ENCODE results near the gene GRAMD1B.

The GRAMD1B gene

DNA sequence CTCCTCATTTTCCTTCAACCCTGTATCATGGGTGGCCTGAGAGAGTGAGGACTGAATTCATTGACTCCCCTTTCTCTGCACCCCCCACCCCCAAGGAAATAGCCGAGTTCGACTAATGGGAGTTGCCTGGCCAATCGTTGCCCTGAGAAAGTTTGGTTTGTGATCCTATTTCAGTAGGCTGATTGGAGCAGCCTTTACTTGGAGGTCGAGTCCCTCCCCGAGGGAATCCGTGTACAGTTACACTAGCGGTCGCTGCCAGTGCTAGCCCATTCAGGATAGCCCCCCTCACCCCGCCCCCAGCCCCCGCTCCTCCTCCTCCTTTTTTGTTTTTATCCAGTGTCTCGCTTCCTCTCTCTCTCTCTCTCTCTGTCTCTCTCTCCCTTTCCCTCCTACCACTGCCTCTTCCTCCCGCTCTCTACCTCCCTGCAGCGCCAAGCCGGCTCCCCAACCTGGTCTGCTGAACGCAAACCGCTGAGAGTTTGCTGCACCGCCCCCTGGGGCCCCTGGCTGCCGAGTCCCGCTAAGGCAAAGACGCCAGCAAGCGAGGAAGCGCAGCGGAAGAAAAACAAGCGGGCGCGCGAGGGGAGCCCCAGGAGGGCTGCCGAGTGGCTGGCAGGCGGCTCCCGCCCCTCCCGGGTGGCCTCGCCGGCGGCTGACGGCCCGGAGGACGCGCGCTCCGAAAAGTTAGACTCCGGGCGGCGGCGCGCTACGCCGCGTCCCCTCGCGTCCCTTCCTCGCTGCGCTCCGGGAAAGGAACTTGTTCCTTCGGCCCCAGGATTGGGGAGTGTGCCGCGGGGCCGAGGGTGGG, at the start of gene GRAMD1B:
TSS of gene GRAMD1B (plus strand) at position 357 of the 808 bp plus-strand sequence. CDS start 524 bp downstream, outside the sequence.
- peak; percentile 75 for DNase-seq (ENCODE audit: low spot score)

DNA sequence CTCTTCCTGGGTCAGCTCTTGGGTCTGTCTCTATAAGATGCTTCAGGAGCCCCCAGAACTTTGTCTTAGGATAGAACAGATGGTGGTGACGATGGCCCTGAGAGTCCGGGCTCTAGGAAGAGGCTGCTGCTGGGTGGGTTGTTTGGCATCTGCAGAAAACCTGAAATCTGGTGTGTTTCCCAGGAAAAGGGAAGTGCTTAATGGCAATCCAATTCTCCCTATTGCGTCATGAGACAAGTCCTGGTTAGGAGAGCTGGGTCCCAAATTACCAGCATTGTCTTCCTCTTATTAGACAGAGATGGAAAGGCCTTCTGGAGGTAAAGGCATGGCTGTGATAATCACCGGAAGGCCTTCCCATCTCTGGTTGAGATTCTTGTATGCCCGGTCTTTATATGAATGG, 48.9 kb upstream of the GRAMD1B start:
- no peak for DNase-seq (ENCODE audit: low spot score)

DNA sequence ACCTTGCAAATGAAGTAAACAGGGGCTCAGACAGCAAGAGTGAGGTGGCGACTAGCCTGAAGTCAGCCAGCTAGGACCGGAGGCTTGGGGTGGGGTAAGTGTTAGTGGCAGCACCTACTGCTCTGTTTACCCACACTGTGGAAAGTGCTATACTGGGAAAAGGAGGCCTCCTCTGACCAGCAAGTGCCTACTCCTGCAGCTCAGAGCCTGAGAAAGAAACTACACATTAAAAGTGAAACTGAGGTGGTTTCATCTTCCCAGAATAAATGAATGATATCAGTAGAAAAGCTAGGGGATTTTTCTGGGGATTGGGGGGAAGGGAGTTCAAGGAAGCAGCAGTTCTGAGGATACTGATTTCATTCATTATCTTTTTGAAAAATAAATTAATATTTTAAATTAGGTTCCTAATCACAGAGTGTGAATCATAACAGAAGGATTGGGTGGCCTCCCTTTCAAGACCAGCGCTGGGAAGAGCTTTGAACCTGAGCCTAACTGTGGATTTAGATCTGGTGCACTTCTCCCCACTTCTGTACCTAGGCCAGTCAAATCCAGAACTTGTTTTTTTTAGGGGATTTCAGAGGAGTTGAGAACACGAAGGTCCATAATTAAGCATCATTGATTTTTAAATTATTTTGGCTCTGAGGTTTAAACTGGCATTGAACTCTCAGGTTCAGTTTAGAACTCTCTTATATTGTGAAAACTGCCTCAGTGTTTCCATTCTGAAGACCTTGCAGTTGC, 48.1 kb upstream of the GRAMD1B start:
- DNase-seq (ENCODE audit: low spot score), result no peak

DNA sequence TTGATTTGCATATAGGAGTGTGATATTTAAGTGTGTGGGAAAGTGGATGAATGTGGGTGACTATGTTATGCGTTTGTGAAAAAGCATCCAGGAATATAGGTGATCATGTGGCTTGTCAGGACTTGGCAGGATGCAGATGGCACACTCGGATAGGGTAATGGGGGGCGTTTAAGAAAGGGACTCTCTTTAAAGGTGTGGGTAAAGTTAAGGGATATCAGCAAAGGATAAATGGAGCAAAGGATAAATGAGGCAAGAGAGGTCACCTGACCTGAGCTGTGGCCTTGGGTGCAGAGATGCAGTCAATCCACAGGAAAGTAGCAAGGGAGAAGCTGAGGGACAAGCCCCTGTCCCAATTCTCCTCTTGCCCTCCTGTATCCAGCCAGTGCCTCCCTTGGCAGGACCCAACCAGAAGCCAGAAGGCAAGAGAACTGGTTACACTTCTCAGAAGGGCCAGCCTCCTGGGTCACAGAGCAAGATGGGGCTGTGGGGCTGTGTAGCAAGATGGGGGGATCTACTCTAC, 47.5 kb upstream of the GRAMD1B start:
- no peak for DNase-seq (ENCODE audit: low spot score)

DNA sequence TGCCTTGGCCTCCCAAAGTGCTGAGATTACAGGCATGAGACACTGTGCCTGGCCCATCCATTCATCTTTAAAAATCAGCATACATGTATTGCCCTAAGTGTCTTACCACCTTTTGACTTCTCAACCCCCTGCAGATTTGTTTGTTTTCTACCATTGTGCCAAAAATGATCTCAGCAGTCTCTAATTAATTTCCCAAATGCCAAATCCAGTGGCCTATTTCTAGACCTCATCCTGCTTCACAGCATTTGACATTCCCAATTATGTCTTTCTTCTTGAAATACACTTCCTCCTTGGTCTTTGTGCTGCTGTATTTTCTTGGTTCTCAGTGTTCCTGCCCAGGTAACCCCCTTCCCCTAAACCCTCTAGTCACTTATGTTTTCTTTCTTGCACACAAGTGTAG, 46.0 kb upstream of the GRAMD1B start:
- DNase-seq (ENCODE audit: low spot score), result no peak

DNA sequence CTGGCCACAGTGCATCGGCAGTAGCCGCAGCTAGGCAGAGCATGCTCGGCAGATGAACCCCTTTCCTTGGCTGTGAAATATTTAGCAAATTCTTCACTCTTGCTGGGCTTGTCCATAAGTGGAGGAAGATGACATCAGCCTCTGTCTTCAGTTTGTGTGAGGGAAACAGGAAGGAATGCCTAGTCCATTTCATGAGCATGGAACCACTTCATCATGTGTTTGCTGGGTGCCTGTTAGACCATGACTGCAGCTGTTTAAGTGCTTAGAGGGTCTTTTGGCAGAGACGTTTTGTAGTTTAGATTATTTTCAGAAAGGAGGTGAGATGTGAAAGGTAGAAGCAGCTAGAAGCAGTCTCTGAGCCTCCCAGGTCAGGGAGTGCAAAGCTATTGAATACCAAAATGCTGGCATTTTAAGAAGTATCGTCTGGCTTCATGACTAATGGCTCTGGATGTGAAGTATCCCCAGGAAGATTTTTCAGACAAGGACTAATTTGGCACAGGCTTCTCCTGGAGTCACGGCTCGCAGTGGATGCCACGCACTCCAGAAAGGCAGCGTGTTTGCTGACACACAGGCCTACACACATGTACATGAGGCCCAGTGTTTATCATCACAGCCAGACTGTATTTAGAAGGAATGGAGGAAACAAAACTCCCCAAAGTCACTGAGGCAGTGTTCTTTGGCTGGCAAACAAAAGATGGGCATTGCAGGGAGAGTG, 43.1 kb upstream of the GRAMD1B start:
- no peak for DNase-seq (ENCODE audit: low spot score)

DNA sequence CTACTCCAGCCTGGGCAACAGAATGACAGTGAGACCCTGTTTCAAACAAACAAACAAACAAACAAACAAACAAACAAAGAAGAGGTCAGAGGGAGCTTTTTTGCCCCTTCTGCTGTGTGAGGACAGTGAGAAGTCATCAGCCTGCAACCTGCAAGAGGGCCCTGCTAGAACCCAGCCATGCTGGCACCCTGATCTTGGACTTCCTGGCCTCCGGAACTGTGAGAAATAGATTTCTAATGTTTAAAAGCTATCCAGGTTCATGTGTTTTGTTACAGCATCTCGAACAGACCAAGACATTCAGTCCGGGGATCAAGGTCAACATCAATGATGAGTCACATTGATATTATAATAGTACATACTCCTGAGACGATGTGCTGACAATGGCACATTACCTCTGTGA, 41.4 kb upstream of the GRAMD1B start:
- DNase-seq (ENCODE audit: low spot score), result no peak

DNA sequence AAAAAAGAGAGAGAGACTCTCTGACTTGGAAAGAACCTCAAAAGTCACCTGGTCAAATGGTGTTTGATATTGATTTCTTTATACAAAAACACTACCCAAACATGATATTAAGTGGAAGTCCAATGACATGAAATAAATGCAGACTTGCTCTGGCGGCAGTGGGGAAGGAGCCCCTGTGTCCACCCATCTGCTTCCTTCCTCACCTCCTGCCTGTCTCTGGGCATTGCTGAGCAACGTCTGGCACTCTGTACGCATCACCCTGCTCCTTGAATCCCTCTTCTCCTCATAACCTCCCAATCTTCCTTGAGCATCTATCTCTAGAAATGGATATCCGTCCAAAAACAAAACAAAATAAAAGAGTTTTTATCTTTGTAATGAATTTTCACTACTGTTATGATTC, 39.9 kb upstream of the GRAMD1B start:
- no peak for DNase-seq (ENCODE audit: low spot score)

DNA sequence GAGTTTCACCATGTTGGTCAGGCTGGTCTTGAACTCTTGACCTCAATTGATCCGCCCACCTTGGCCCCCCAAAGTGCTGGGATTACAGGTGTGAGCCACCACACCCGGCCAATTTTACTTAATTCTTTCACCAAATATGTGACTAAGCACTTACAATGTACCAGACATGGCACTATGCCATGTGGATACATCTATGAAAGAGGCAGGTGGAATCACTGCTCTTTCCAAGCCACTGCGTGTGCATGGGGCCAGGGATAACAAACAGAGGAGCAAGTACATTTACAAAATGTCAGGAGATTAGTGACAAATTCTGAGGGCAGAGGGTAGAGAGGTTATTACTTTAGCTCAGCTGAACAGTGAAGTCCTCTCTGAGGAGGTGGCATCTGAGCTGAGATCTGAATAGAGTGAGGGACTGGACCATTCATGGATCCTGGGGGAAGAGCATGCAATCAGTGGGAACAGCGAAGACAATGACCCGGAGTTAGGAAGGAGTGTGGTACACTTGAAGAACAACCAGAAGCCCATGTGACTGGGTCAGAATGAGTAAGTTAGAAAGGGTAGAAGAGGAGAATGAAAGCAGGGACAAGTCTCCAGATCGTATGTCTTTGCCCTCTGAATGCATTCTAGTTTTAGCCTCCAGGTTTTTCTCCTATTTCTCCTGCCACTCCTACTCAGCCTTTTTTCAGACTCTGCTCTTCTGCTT, 38.3 kb upstream of the GRAMD1B start:
- DNase-seq (ENCODE audit: low spot score), result no peak

DNA sequence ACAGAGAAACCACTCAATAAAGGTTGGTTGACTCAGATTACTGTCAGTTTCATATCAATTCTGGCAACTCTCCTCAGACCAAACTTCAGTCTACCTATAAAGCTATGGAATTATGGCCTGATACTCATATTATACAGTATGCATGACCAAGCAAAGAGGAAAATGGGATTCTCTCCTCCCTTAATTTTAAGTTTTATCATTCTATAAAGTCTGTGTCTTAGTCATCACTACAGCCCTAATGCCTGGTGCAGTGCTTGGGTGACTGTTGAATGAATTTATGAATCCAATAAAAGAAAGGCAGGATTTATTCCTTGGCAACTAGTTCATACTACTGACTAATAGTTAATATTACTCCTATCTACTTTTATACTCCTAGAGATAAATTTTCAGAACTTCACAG, 37.6 kb upstream of the GRAMD1B start:
- DNase-seq (ENCODE audit: low spot score), result no peak

DNA sequence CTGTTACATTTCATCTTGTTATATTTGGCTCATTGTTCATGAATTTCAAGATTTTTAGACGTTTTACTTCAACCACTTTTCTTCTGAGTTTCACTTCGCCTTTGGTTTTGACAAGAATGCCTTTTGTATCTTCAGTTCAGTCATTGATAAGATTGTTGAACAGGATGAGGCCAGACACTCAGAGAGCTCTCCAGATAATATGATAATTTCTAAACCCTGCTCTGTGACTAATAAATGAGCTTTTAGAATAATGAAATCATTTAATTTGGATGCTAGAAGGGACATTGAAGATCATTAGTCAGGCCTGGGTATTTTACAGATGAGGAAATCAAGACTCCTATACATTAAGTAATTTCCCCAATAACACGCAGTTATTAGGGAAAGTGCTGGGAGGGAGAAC, 37.2 kb upstream of the GRAMD1B start:
- no peak for DNase-seq (ENCODE audit: low spot score)

DNA sequence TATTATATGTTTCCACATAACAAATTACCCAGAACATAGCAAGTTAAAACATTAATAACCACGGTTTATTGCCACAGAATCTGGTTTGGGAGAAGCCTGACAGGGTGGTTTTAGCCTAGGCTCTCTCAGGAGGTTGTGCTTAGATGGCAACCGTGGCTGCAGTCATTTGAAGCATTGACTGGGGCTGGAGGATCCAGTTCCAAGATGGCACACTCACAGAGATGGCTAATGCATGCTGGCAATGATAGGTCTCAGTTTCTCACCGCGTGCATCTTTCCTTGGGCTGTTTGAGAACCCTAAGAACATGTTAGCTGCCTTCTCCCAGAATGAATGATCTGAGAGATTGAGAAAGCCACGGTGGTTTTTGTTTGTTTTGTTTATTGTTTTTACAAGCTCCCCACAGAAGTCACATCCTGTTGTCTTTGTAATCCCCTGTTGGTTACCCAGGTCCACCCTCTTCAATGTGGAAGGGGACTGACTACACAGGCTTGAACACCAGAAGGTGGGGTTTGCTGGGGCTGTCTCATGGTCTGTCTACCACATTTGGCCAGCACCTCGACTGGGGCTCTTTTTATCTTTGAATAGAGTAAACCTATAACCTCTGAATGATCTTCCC, 36.6 kb upstream of the GRAMD1B start:
- DNase-seq (ENCODE audit: low spot score), result no peak

DNA sequence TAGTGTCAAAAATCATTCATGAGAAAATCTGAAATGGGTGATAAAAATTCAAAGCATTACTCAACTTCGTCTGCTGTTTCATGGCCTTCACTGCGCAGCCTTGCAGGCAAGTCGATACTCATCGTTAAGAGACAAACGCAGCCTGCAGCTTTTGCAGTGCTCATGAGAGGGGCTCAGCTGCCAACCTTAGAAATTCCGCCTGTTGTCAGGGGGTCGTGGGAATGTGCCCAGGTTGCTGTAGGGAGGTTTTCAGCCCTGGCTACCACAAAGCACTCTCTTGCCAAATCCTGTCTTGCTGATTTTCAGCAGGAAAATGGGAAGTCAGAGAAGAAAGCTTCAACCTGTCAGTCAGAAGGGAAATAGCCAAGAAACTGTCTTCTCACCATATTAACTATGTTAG, 25.4 kb upstream of the GRAMD1B start:
- DNase-seq (ENCODE audit: low spot score), result no peak

DNA sequence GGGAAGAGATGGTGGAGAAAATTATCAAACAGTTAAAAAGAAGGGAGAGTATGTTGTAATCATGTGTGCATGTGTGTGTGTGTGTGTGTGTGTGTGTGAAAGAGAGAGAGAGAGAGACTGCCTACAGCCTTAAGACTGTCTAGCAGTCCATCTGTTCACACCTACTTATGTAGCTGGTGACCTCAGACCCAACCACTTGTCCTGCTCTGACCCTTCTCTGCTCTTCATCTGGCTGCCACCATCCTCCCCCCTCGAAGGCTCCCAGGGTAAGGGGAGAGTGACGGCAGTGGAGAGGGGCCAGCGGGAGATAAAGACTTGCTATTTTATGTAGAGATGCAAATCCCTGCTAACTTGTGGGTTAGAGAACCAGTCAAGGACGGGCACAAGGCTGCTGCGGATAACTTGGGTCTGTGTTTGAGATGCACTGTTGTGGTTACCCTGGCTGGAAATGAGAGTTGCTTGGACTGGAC, 24.9 kb upstream of the GRAMD1B start:
- DNase-seq (ENCODE audit: low spot score), result no peak

DNA sequence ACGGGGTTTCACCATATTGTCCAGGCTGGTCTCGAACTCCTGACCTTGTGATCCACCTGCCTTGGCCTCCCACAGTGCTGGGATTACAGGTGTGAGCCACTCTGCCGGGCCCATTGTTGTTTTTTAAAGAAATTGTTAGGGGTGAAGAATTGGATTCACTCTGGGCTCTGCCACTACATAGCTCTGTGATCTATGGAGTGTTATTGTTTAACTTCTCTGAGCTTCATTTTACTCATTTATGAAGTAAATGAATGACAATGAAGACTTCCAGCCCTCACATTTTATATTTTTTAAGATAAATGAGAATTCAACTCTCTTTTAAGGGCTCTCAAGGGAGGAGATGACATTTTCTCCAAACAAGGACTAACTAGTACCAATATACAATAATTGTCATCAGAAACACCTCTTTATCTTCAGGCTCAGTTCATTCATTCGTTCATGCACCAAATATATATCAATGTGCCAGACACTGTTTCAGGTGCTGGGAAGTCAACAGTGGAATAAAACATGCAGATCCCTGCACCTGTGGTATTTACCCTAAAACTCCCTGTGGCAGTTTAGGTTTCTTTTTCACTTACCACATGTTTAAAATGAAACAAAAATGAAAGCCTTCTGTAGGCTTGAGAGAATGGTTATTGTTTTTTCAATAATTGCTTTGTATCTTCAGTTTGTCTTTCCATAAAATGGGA, 23.5 kb upstream of the GRAMD1B start:
- no peak for DNase-seq (ENCODE audit: low spot score)

DNA sequence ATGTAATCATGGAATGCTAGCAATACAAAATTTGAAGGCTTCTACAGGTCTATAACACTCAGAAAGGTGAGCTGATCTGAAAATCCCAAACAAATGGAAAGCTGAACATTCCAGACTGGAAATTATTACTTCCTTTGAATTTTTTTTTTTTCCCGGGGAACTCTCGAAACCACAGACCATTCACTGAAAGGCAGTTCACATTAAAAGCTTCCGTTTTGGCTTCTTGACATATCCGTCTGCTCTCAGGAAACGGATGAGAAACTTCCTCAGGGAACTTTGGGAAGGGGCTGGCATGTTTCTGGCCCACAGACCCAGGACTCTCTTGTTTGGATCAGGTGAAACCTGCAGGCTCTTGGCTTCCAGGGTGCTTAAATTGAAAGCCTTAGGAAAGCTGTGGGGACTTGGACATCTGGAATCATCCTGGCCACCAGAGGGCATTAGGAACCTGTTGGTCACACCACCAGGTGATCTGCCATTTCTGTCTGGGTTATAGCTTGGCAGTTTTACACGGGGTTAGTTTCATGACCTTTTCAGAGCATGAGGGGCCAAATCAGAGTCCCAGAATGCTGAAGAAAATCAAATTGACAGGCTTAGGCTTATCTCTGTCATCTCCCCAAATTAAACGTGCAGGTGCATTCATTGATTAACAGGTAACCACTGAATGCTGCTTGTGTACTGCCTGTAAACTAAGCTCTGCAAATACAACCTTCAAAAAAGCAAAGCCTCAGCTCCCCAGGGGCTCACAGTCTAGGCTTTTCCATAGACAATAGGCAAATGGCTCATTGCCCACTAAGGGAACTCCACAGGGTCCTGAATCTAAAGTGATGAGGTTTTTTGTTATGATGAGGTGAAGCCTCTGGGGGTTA, 22.7 kb upstream of the GRAMD1B start:
- DNase-seq (ENCODE audit: low spot score), result peak; percentile 46

DNA sequence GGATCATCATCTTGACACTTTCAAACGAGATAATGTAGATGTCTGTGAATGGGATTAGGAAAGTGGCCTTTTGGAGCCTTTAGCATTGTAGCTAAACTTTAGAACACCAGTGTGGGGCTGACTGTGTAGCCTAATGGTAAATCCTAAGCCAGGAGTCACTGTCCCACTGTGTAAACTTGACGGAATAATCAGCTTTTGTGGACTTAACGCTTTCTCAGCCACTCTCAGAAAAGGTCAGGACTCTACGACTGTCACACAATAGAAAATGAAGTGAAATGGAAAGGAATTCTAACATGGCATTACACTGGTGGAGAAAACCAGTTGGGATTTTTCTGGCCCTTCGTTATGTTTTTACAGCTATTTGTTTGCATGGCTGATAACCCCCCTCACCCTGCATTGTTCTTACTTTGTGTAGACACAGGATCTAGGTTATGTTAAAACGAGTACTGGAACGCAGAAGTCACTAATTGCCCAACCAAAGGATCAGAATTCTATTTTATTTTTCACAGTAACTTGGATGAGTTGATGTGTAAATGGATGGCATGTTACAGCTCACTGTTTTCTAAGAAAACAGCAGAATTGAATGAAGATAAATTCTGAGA, 22.0 kb upstream of the GRAMD1B start:
- no peak for DNase-seq (ENCODE audit: low spot score)

DNA sequence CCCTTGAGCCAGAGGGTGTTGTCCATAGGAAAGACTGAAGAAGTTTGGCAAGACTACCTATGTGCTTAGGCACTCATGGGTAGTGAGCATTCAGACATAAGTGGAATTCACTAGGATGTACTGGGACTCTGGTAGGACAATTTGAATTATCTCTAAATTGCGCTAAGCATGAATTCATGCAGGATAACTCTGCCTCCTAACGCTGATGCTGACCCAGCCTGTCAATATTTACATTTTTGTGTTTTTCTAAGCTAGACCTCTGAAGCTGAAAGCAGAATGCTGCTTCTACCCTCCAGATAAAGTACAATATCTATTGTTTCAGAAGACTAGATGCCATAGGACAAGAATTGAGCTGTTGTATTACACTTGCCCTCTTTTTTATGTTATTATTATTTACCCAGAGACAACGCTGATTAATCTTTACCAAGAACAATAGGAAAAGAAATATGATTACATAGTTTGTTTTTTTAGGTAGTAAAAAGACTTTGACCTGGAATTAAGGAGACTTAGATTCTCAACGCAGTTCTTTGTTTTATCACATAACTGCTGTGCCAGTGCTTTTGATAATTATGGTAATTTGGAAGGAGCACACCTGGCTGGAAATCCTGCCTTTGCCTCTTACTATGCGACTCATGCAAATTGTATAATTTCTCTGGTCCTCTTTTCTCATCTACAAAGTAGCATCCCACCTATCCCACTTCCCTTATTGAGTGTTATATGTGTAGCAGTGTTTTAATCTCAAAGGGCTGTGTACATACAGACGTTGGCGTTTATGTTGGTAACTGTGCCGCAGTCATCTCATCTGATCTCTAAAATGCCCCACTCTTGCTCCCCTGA, 21.2 kb upstream of the GRAMD1B start:
- DNase-seq (ENCODE audit: low spot score), result no peak

Measured in AG08396 (cell line).